Cardiac fibroblast (primary cell): ENCODE measurements around the gene VAC14.

Source experiments
- DNase-seq, 2 donors: peaks; one replicate each; pipeline versions ENCODE4 v3.0.0 to v3.0.0-alpha.2; 2010; ENCODE audit warnings: low read depth in 2 of 2
- H3K4me3 ChIP-seq, 2 donors: replicated peaks in 1 of 2; 1 replicate in 1 of 2; 2 replicates in 1 of 2; pipeline ENCODE4 v1.5.1; 2011; ENCODE audit warnings: low read depth in 2 of 2, low read length in 2 of 2, mild to moderate bottlenecking in 2 of 2, moderate library complexity in 1 of 2
- TF ChIP-seq, protein P1 (sequence below): IDR thresholded peaks from one replicate; pipeline ENCODE4 v1.5.1; 2011; ENCODE audit warnings: low read depth, mild to moderate bottlenecking, low read length, inconsistent platforms

VAC14 gene

DNA sequence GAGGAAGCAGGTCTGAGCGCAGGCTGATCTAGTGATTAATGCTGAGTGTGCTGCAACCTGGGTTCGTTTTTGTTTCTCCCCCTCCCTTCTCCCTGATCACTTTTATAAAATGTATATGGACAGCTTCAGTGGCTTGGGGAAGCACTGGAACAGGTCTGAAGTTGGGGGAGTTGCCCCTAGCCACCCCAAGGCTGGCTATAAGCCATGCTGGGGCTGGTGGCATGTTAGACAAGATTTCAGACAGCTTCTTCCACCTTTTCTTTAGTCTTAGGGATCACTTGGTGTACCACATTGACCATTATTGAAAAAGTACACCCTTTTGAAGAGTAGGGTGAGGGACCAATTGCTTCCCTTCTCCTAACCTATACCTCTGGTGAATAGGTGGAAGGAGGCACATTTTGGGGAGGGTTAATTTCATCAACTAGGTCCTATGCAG is 3.8 kb upstream of the VAC14 start:
- TF ChIP-seq, protein P1, sequence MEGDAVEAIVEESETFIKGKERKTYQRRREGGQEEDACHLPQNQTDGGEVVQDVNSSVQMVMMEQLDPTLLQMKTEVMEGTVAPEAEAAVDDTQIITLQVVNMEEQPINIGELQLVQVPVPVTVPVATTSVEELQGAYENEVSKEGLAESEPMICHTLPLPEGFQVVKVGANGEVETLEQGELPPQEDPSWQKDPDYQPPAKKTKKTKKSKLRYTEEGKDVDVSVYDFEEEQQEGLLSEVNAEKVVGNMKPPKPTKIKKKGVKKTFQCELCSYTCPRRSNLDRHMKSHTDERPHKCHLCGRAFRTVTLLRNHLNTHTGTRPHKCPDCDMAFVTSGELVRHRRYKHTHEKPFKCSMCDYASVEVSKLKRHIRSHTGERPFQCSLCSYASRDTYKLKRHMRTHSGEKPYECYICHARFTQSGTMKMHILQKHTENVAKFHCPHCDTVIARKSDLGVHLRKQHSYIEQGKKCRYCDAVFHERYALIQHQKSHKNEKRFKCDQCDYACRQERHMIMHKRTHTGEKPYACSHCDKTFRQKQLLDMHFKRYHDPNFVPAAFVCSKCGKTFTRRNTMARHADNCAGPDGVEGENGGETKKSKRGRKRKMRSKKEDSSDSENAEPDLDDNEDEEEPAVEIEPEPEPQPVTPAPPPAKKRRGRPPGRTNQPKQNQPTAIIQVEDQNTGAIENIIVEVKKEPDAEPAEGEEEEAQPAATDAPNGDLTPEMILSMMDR: no peak
- no peak for DNase-seq
- H3K4me3 ChIP-seq: peak overlapping the region in 1 of 2 donors; percentile 0

DNA sequence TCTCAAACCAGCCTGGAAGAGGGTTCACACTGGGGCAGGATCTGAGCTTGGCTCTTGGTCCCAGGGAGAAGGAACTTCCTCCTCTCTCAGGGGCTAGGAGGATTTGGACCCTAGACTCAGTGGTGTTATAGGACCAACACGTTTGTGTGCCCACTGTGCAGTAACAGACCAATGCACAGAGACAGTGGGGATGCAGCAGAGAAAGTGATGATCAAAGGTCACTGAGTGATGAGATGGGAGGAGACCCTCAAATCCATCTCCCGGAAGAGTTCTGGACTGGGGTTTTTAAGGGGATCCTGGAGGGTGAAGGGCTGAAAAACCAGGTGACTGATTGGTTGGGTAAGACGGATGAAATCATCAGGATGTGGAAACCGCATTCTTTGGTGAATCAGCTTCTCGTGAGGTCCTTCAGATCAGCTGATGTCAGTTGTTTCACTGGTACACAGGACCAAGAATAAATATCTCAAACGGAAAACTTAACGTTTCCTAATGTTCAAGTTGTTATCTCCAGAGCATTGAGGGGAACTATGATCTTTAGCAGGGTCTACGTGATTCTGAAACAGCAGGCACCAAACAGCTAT is 3.3 kb upstream of the VAC14 start:
- TF ChIP-seq, protein P1: no peak
- peak; percentile 80 to 98 for DNase-seq
- H3K4me3 ChIP-seq: no peak overlapping the region

DNA sequence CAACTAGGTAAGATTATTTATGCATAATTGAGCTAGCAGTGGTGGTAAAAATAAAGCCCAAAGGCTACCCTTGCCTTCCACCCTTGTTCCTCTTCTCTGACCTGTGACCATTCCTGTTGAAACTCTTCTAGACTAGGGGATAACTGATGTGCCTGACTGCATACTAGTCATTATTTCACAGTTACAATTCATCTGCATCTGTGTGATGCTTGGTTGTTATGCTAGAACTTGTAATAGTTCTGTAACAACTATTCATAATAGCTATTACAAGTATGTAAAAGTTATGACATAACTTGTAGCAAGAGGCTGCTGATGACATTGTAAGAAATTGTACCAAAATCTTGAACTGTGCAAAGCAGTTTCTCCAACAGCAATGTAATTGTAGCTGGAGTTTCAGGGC is 2.4 kb upstream of the VAC14 start:
- peak in 1 of 2 donors; percentile 63 for DNase-seq
- TF ChIP-seq, protein P1: no peak
- H3K4me3 ChIP-seq: no peak overlapping the region

DNA sequence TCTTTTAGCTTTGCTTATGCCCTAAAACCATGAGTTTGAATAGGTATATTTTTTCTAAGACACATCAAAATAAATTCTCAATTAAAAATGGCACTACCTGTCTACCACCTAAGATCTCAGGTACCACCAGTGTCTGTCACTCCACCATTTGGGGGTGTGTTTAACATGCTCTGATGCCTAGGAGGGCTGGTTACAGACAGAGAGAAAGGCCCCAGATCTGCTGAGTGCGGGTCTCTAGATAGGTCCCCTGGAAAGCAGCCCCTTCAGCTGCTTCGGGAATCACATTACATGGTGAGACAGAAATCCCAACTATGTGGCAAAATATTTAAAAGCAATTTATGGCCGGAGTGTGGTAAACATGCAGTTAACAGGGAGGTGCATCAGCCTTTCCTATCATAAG is 653 bp upstream of the VAC14 start:
- DNase-seq: no peak
- TF ChIP-seq, protein P1: no peak
- no peak overlapping the region for H3K4me3 ChIP-seq

DNA sequence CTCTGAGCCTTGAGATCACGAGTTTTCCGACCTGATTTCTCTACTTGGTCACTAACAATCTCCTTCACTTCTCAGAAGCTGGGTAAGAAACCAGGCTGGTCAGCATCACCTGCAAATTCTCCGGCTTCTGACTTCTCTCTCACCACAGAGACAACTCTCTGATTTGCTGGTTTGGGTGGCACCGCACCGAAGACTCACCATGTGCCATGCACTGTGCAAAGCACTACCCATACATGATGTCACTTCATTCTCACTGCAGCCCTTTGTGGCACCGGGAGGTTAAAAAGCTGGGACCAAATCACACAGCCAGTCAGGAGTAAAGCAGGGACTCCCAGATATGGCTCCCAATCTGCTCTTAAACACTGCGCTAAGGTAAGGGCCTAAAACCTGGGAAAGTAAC is 647 bp downstream of the VAC14 start:
- peak overlapping the region; percentile 83 to 100 for H3K4me3 ChIP-seq
- DNase-seq: no peak
- TF ChIP-seq, protein P1: no peak

DNA sequence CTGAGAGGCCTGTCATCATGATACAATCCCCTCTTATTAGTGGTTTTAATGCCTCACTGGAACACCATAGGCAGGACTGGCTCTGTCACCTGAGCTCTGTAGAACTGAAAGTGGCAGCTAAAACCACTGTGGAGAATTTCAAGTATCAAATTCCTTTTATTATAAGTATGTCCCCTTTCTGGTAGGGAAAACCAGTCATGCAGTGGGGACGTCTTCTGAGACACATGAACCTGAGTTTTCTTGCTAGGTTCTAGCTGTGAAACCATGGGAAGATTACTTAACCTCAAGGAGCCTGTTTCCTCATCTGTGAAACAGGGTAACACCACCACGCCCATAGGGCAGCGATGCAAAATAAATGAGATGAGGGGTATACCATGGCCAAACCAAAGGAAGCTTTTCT is 4.7 kb downstream of the VAC14 start:
- TF ChIP-seq, protein P1: no peak
- DNase-seq: no peak
- no peak overlapping the region for H3K4me3 ChIP-seq
